ENCODE results near the gene QPCTL. TPM values are rescaled to one million over a fixed set of nuclear protein-coding genes. Genes with fewer than 3 reads are reported as not detected.

QPCTL gene
- total and polyA plus RNA-seq, 9 of the 15 experiments (the other 6 are each of a cell fraction or from before 2014, with no cell fraction given), result 0.99 to 31.3 (median 12.7) TPM

DNA sequence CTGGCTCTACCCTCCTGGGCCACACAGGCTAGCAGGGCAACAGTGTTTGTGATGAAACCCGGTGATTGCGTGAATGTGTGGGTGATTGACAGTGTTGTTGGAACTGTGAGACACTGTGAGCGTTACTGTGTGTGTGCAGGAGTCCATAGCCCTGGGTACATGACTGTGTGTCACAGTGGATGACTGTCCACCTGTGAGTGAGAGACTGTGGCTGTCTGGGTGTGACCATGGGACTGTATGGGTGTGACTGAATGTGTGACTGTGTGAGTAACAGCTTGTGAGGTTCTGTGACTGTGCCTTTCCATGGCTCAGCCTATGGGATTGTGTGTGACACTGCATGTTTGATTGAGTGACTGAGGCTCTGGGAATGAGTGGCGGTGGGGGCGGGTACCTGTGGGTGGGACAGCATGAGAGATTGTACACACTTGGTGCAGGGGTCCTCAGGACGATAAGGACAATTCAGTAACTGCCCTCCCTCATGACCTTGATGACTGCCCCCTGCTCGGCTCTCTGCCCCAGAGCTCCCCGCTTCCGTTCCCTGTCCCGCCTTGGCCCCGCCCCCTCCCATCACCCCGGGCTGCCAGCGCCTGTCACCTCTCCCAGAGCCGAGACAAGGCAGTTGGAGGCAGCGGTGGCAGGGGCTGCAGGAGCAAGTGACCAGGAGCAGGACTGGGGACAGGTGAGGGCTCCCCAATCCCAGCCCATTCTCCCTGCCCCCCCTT, 24.7 kb upstream of the QPCTL start, which contains the start of gene GIPR (continued):
- peak; percentile 22; the same call in 1 of the 2 replicates for TF ChIP-seq ZBTB12 (CRISPR knock-in tag; IDR thresholded peaks at IDR 0.05)
- no peak for TF ChIP-seq ZBED1 (IDR thresholded peaks at IDR 0.05)
- TF ChIP-seq MYNN (IDR thresholded peaks at IDR 0.05), result no peak; the same call in 1 of the 2 replicates
- no peak for TF ChIP-seq MYNN (CRISPR knock-in tag; IDR thresholded peaks at IDR 0.05)
- peak in 1 of 3 experiments; percentile 30 for TF ChIP-seq YY1 (IDR thresholded peaks at IDR 0.05; ENCODE audit: borderline replicate concordance in 1 of 3, control insufficient read depth in 1 of 3, extremely low read depth in 1 of 3, insufficient read depth in 3 of 3, insufficient read length in 1 of 3, insufficient replicate concordance in 2 of 3, low read depth in 1 of 3, low read length in 2 of 3)
- 0 out of 2 replicates have a peak, but pooled peaks have one; percentile 51 for TF ChIP-seq ZNF766 (CRISPR knock-in tag; conservative IDR thresholded peaks at IDR 0.05)
- TF ChIP-seq, protein P1, sequence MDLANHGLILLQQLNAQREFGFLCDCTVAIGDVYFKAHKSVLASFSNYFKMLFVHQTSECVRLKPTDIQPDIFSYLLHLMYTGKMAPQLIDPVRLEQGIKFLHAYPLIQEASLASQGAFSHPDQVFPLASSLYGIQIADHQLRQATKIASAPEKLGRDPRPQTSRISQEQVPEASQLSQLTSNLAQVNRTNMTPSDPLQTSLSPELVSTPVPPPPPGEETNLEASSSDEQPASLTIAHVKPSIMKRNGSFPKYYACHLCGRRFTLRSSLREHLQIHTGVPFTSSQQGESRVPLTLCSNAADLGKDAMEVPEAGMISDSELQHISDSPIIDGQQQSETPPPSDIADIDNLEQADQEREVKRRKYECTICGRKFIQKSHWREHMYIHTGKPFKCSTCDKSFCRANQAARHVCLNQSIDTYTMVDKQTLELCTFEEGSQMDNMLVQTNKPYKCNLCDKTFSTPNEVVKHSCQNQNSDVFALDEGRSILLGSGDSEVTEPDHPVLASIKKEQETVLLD (IDR thresholded peaks at IDR 0.05), result 0 out of 2 replicates have a peak, but pooled peaks have one; percentile 20
- peak; percentile 77 for TF ChIP-seq HDGF (IDR thresholded peaks at IDR 0.05)
- TF ChIP-seq, protein P2, sequence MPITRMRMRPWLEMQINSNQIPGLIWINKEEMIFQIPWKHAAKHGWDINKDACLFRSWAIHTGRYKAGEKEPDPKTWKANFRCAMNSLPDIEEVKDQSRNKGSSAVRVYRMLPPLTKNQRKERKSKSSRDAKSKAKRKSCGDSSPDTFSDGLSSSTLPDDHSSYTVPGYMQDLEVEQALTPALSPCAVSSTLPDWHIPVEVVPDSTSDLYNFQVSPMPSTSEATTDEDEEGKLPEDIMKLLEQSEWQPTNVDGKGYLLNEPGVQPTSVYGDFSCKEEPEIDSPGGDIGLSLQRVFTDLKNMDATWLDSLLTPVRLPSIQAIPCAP (CRISPR knock-in tag; IDR thresholded peaks at IDR 0.05; ENCODE audit: borderline replicate concordance), result no peak
- TF ChIP-seq, protein P3, sequence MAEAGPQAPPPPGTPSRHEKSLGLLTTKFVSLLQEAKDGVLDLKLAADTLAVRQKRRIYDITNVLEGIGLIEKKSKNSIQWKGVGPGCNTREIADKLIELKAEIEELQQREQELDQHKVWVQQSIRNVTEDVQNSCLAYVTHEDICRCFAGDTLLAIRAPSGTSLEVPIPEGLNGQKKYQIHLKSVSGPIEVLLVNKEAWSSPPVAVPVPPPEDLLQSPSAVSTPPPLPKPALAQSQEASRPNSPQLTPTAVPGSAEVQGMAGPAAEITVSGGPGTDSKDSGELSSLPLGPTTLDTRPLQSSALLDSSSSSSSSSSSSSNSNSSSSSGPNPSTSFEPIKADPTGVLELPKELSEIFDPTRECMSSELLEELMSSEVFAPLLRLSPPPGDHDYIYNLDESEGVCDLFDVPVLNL (CRISPR knock-in tag; IDR thresholded peaks at IDR 0.05; ENCODE audit: low read depth), result 0 out of 2 replicates have a peak, but pooled peaks have one; percentile 54
- TF ChIP-seq, protein P4, sequence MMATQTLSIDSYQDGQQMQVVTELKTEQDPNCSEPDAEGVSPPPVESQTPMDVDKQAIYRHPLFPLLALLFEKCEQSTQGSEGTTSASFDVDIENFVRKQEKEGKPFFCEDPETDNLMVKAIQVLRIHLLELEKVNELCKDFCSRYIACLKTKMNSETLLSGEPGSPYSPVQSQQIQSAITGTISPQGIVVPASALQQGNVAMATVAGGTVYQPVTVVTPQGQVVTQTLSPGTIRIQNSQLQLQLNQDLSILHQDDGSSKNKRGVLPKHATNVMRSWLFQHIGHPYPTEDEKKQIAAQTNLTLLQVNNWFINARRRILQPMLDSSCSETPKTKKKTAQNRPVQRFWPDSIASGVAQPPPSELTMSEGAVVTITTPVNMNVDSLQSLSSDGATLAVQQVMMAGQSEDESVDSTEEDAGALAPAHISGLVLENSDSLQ (IDR thresholded peaks at IDR 0.05), result peak; percentile 95
- TF ChIP-seq CHCHD3 (CRISPR knock-in tag; IDR thresholded peaks at IDR 0.05), result 0 out of 2 replicates have a peak, but pooled peaks have one; percentile 14
- no peak for TF ChIP-seq GTF2F1 (IDR thresholded peaks at IDR 0.05; ENCODE audit: low read depth, low read length)
- TF ChIP-seq RERE (CRISPR knock-in tag; IDR thresholded peaks at IDR 0.05; ENCODE audit: borderline replicate concordance), result no peak

Measured in K562 (cell line).